Measurements from ENCODE around the gene NDFIP1. TPM values are rescaled to one million over a fixed set of nuclear protein-coding genes. Genes with fewer than 3 reads are reported as not detected.

Gene NDFIP1
- total and polyA plus RNA-seq, 10 of the 15 experiments (the other 5 are each of a cell fraction or from before 2014, with no cell fraction given): 0.08 to 2.7 (median 0.92) TPM

DNA sequence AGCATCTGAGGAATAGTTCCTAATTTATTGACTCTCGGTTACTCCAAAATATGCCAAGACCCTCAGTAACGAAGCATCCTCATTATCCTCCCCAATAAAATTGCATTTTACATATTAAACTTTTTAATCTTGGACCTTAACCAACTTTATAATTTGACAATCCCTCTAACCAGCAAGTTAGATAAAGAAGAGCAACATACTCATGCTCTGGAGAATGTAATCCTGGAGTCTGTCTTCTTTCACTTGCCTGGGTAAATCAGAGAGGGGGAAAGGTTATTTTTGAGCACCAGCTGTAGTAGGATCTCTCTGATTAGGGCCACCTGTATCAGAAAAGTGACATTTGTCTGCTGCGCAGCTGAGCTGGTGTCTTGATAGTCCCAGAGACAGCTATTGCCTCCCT lies 59.8 kb downstream of the NDFIP1 start:
- Histone ChIP-seq H3K4me2 (ENCODE audit: control insufficient read depth, insufficient read depth) (no peak overlapping the region), H3K27ac (ENCODE audit: control insufficient read depth, insufficient read depth) (no peak overlapping the region), H3K79me2 (ENCODE audit: control insufficient read depth, insufficient read depth, low read length) (no peaks in the 10 kb centered on the region), H3K27me3 (replicated peaks in 1 of 2; ENCODE audit: control insufficient read depth in 2 of 2, insufficient read depth in 2 of 2, low read length in 1 of 2) (no peaks in the 10 kb centered on the region; a peak in 2 of 4 replicates), H4K20me1 (ENCODE audit: control insufficient read depth, insufficient read depth) (no peaks in the 10 kb centered on the region), H2AFZ (ENCODE audit: control insufficient read depth, low read depth, low read length) (no peak overlapping the region), H3K36me3 (ENCODE audit: control insufficient read depth in 2 of 2, insufficient read depth in 2 of 2, low read length in 1 of 2) (no peaks in the 10 kb centered on the region), H3K4me1 (ENCODE audit: control insufficient read depth, insufficient read depth, low read length) (no peaks in the 10 kb centered on the region), H3K9ac (ENCODE audit: control insufficient read depth, insufficient read depth, low read length) (no peak overlapping the region), H3K4me3 (no peak overlapping the region), H3K9me3 (replicated peaks; ENCODE audit: control insufficient read depth, insufficient read depth, low read length) (no peaks in the 10 kb centered on the region)
- RAD21 ChIA-PET (ENCODE audit: unreplicated experiment): no interaction called here
- POLR2A ChIA-PET: no interaction called here
- 43% methylated on average over 3 of the region's 3 CpGs for WGBS (ENCODE audit: insufficient coverage, insufficient replicate concordance, low lambda C conversion rate, missing lambda C conversion rate)
- DNase-seq (ENCODE audit: low read depth, low spot score) (no peak), ATAC-seq (no peak), FAIRE-seq (no peak)
- intact Hi-C loops (cut with micrococcal nuclease; ENCODE audit: unreplicated experiment): loop anchor here (10.0 kb wide), 1 partner anchor 256 kb away; no protein-coding TSS in a partner anchor
- SMC1A ChIA-PET (ENCODE audit: uncharacterized antibody, unreplicated experiment): interaction anchor here (0.7 kb wide), 1 partner anchor 12 kb away, joined by 4 read pairs; no protein-coding TSS in a partner anchor
- BruUV-seq (replicated peaks): no TSS peak
- in situ Hi-C loops (cut with MboI): no loop called here
- no peak for TF ChIP-seq EED (IDR thresholded peaks at IDR 0.05; ENCODE audit: low read depth)
- no peak for TF ChIP-seq ZNF24 (IDR thresholded peaks at IDR 0.05)
- no peak for TF ChIP-seq ETV6 (conservative IDR thresholded peaks at IDR 0.05 in 1 of 2, IDR thresholded peaks at IDR 0.05 in 1 of 2; ENCODE audit: borderline replicate concordance in 1 of 2, low read depth in 1 of 2)
- no peak for TF ChIP-seq SMARCA5 (IDR thresholded peaks at IDR 0.05)
- no peak for TF ChIP-seq RAD51 (IDR thresholded peaks at IDR 0.05)
- TF ChIP-seq, protein P1, sequence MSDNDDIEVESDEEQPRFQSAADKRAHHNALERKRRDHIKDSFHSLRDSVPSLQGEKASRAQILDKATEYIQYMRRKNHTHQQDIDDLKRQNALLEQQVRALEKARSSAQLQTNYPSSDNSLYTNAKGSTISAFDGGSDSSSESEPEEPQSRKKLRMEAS (IDR thresholded peaks at IDR 0.05; ENCODE audit: low read depth, low read length): no peak
- TF ChIP-seq ZZZ3 (IDR thresholded peaks at IDR 0.05; ENCODE audit: control insufficient read depth, insufficient read length, low read depth): no peak
- TF ChIP-seq, protein P2, sequence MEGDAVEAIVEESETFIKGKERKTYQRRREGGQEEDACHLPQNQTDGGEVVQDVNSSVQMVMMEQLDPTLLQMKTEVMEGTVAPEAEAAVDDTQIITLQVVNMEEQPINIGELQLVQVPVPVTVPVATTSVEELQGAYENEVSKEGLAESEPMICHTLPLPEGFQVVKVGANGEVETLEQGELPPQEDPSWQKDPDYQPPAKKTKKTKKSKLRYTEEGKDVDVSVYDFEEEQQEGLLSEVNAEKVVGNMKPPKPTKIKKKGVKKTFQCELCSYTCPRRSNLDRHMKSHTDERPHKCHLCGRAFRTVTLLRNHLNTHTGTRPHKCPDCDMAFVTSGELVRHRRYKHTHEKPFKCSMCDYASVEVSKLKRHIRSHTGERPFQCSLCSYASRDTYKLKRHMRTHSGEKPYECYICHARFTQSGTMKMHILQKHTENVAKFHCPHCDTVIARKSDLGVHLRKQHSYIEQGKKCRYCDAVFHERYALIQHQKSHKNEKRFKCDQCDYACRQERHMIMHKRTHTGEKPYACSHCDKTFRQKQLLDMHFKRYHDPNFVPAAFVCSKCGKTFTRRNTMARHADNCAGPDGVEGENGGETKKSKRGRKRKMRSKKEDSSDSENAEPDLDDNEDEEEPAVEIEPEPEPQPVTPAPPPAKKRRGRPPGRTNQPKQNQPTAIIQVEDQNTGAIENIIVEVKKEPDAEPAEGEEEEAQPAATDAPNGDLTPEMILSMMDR (IDR thresholded peaks at IDR 0.05 in 2 of 3, conservative IDR thresholded peaks at IDR 0.05 in 1 of 3; ENCODE audit: control insufficient read depth in 2 of 3, extremely low read depth in 1 of 3, insufficient read depth in 1 of 3, low read depth in 3 of 3, low read length in 3 of 3): no peak
- TF ChIP-seq, protein P3, sequence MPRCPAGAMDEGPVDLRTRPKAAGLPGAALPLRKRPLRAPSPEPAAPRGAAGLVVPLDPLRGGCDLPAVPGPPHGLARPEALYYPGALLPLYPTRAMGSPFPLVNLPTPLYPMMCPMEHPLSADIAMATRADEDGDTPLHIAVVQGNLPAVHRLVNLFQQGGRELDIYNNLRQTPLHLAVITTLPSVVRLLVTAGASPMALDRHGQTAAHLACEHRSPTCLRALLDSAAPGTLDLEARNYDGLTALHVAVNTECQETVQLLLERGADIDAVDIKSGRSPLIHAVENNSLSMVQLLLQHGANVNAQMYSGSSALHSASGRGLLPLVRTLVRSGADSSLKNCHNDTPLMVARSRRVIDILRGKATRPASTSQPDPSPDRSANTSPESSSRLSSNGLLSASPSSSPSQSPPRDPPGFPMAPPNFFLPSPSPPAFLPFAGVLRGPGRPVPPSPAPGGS (IDR thresholded peaks at IDR 0.05; ENCODE audit: borderline replicate concordance, insufficient read depth, low read depth, low read length, poor library complexity, severe bottlenecking): no peak
- TF ChIP-seq YY1 (IDR thresholded peaks at IDR 0.05; ENCODE audit: low read depth, low read length): no peak
- TF ChIP-seq YBX1 (IDR thresholded peaks at IDR 0.05): no peak
- TF ChIP-seq ZBED1 (IDR thresholded peaks at IDR 0.05; ENCODE audit: borderline replicate concordance): no peak
- no peak for TF ChIP-seq ZNF622 (IDR thresholded peaks at IDR 0.05)
- TF ChIP-seq, protein P4, sequence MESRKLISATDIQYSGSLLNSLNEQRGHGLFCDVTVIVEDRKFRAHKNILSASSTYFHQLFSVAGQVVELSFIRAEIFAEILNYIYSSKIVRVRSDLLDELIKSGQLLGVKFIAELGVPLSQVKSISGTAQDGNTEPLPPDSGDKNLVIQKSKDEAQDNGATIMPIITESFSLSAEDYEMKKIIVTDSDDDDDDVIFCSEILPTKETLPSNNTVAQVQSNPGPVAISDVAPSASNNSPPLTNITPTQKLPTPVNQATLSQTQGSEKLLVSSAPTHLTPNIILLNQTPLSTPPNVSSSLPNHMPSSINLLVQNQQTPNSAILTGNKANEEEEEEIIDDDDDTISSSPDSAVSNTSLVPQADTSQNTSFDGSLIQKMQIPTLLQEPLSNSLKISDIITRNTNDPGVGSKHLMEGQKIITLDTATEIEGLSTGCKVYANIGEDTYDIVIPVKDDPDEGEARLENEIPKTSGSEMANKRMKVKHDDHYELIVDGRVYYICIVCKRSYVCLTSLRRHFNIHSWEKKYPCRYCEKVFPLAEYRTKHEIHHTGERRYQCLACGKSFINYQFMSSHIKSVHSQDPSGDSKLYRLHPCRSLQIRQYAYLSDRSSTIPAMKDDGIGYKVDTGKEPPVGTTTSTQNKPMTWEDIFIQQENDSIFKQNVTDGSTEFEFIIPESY (IDR thresholded peaks at IDR 0.05): no peak
- TF ChIP-seq NRF1 (conservative IDR thresholded peaks at IDR 0.05; ENCODE audit: low read depth, low read length): no peak
- no peak for TF ChIP-seq TCF7 (IDR thresholded peaks at IDR 0.05; ENCODE audit: borderline replicate concordance)
- CTCF ChIA-PET: no interaction called here

All from GM12878 (cell line).